Activated naive CD4-positive, alpha-beta T cell treated with anti-CD3 and anti-CD28 coated beads, Interleukin-2, amount 50 U/mL, for 72 hours (primary cell): ENCODE results near the gene INO80D. TPM values are rescaled to one million over a fixed set of nuclear protein-coding genes. Genes with fewer than 3 reads are reported as not detected.
A peak's percentile ranks its signal among the peaks of the same experiment; 100 is the strongest.
"Not testable (repeated sequence)": the region's sequence is repeated elsewhere in the genome, so short reads cannot be mapped to it uniquely, and the experiment has no call there.

Experiments used
- ATAC-seq, 2 donors: fragments of 150-1000 bp; cut with Tn5 transposase; 2 replicates each; pipeline ENCODE4 v1.10.0; 2021; ENCODE audit warnings: mild to moderate bottlenecking in 2 of 2, moderate library complexity in 2 of 2
- DNase-seq, 2 donors: peaks; one replicate each; pipeline ENCODE4 v3.0.0; 2021 to 2022; ENCODE audit warnings: low spot score in 2 of 2
- H3K27ac Mint-ChIP-seq, 2 donors: one replicate each; pipeline ENCODE4 v1.8.0; 2022; ENCODE audit warnings: mild to moderate bottlenecking in 2 of 2, mixed read lengths in 2 of 2
- H3K36me3 Mint-ChIP-seq, 2 donors: one replicate each; pipeline ENCODE4 v1.8.0; 2022; ENCODE audit warnings: mixed read lengths in 2 of 2
- H3K9me3 Mint-ChIP-seq, 2 donors: one replicate each; pipeline ENCODE4 v1.8.0; 2022; ENCODE audit warnings: mixed read lengths in 2 of 2
- total RNA-seq, 2 donors: library from RNA; stranded (reverse); gene quantifications; one replicate each; pipeline ENCODE4 v1.2.3, GENCODE V29; 2022

The INO80D gene
- total RNA-seq, 2 donors from 2014 or later, result 21.7 to 22.6 TPM

GRCh38 chr2:206092297-206092696 lies 6.3 kb upstream of the INO80D start:
- no peak for ATAC-seq
- Mint-ChIP-seq H3K9me3 (no peaks in the 10 kb centered on the region), H3K27ac (peak overlapping the region; percentile 25 to 59), H3K36me3 (no peaks in the 10 kb centered on the region)
- DNase-seq, result no peak

GRCh38 chr2:206088248-206088647 lies 2.3 kb upstream of the INO80D start:
- DNase-seq (no peak), ATAC-seq (no peak)
- Mint-ChIP-seq H3K9me3 (no peaks in the 10 kb centered on the region), H3K27ac (no peak overlapping the region), H3K36me3 (peaks cover 13 to 15% of the 10 kb centered on the region in 2 donors)

- H3K36me3 Mint-ChIP-seq, result peaks cover 13 to 15% of the 10 kb centered on the region in 2 donors
Observed at GRCh38 chr2:206086716-206087350, 859 bp upstream of the INO80D start.

GRCh38 chr2:206084870-206085741 lies 868 bp downstream of the INO80D start:
- peaks cover 13 to 15% of the 10 kb centered on the region in 2 donors for H3K36me3 Mint-ChIP-seq
- peak overlapping the region; percentile 97 to 100 for H3K27ac Mint-ChIP-seq
- H3K9me3 Mint-ChIP-seq, result no peaks in the 10 kb centered on the region
- DNase-seq, result peak in 1 of 2 donors; percentile 51
- ATAC-seq, result peak; percentile 8 to 51

More at GRCh38 chr2:206086716-206087350, 859 bp upstream of the INO80D start:
- DNase-seq (no peak), ATAC-seq (no peak)
- Mint-ChIP-seq H3K27ac (peak overlapping the region; percentile 24 to 97), H3K9me3 (no peaks in the 10 kb centered on the region)

- Mint-ChIP-seq H3K9me3 (no peaks in the 10 kb centered on the region), H3K27ac (peak overlapping the region; percentile 91 to 100), H3K36me3 (peaks cover 13 to 15% of the 10 kb centered on the region in 2 donors)
- ATAC-seq (peak in 1 of 2 donors; percentile 32), DNase-seq (peak; percentile 29 to 58)
Observed at GRCh38 chr2:206084439-206084869, 1.5 kb downstream of the INO80D start.

- peak in 1 of 2 donors; percentile 26 for ATAC-seq
- DNase-seq, result peak in 1 of 2 donors; percentile 22
- Mint-ChIP-seq H3K9me3 (no peaks in the 10 kb centered on the region), H3K27ac (peak overlapping the region; percentile 91 to 100), H3K36me3 (peaks cover 13 to 15% of the 10 kb centered on the region in 2 donors)
Observed at GRCh38 chr2:206083602-206084438, 2.2 kb downstream of the INO80D start.

GRCh38 chr2:206082298-206082843 lies 3.6 kb downstream of the INO80D start:
- Mint-ChIP-seq H3K27ac (no peak overlapping the region), H3K9me3 (no peaks in the 10 kb centered on the region), H3K36me3 (peaks cover 13 to 15% of the 10 kb centered on the region in 2 donors)
- DNase-seq (no peak), ATAC-seq (no peak)

GRCh38 chr2:206080927-206081326 lies 5.0 kb downstream of the INO80D start:
- ATAC-seq (no peak), DNase-seq (no peak)
- no peak overlapping the region for H3K27ac Mint-ChIP-seq
- H3K9me3 Mint-ChIP-seq, result no peaks in the 10 kb centered on the region
- peaks cover 9 to 10% of the 10 kb centered on the region in 2 donors for H3K36me3 Mint-ChIP-seq

- no peaks in the 10 kb centered on the region for H3K9me3 Mint-ChIP-seq
- H3K36me3 Mint-ChIP-seq, result peaks cover 6 to 7% of the 10 kb centered on the region in 2 donors
- ATAC-seq, result no peak
- no peak for DNase-seq
- H3K27ac Mint-ChIP-seq, result peak overlapping the region; percentile 7 to 16
Observed at GRCh38 chr2:206079699-206080465, 6.1 kb downstream of the INO80D start.

GRCh38 chr2:206077879-206078278 lies 8.1 kb downstream of the INO80D start:
- ATAC-seq, H3K27ac Mint-ChIP-seq, H3K9me3 Mint-ChIP-seq, DNase-seq, H3K36me3 Mint-ChIP-seq: not testable (repeated sequence)

- Mint-ChIP-seq H3K9me3 (peaks cover 0 to 3% of the 10 kb centered on the region in 2 donors), H3K27ac (no peak overlapping the region), H3K36me3 (peaks cover 8 to 19% of the 10 kb centered on the region in 2 donors)
- no peak for ATAC-seq
- no peak for DNase-seq
Observed at GRCh38 chr2:206075113-206075512, 10.9 kb downstream of the INO80D start.

- Mint-ChIP-seq H3K9me3 (peaks cover 0 to 3% of the 10 kb centered on the region in 2 donors), H3K27ac (no peak overlapping the region), H3K36me3 (peaks cover 8 to 19% of the 10 kb centered on the region in 2 donors)
- DNase-seq (no peak), ATAC-seq (no peak)
Observed at GRCh38 chr2:206071807-206072206, 14.2 kb downstream of the INO80D start.

GRCh38 chr2:206069417-206069816 lies 16.6 kb downstream of the INO80D start:
- peaks cover 8 to 19% of the 10 kb centered on the region in 2 donors for H3K36me3 Mint-ChIP-seq
- peaks cover 0 to 3% of the 10 kb centered on the region in 2 donors for H3K9me3 Mint-ChIP-seq
- DNase-seq (no peak), ATAC-seq (no peak)
- H3K27ac Mint-ChIP-seq, result no peak overlapping the region

GRCh38 chr2:206068207-206068606 lies 17.8 kb downstream of the INO80D start:
- Mint-ChIP-seq H3K9me3 (peaks cover 0 to 3% of the 10 kb centered on the region in 2 donors), H3K36me3 (peaks cover 8 to 17% of the 10 kb centered on the region in 2 donors), H3K27ac (no peak overlapping the region)
- ATAC-seq, result no peak
- no peak for DNase-seq

GRCh38 chr2:206064077-206064476 lies 21.9 kb downstream of the INO80D start:
- no peak overlapping the region for H3K27ac Mint-ChIP-seq
- no peak for DNase-seq
- peaks cover 0 to 14% of the 10 kb centered on the region in 2 donors for H3K36me3 Mint-ChIP-seq
- no peaks in the 10 kb centered on the region for H3K9me3 Mint-ChIP-seq
- peak in 1 of 2 donors; percentile 34 for ATAC-seq
